Measurements from ENCODE around the gene EFHC2. TPM values are rescaled to one million over a fixed set of nuclear protein-coding genes. Genes with fewer than 3 reads are reported as not detected.

The EFHC2 gene, protein sequence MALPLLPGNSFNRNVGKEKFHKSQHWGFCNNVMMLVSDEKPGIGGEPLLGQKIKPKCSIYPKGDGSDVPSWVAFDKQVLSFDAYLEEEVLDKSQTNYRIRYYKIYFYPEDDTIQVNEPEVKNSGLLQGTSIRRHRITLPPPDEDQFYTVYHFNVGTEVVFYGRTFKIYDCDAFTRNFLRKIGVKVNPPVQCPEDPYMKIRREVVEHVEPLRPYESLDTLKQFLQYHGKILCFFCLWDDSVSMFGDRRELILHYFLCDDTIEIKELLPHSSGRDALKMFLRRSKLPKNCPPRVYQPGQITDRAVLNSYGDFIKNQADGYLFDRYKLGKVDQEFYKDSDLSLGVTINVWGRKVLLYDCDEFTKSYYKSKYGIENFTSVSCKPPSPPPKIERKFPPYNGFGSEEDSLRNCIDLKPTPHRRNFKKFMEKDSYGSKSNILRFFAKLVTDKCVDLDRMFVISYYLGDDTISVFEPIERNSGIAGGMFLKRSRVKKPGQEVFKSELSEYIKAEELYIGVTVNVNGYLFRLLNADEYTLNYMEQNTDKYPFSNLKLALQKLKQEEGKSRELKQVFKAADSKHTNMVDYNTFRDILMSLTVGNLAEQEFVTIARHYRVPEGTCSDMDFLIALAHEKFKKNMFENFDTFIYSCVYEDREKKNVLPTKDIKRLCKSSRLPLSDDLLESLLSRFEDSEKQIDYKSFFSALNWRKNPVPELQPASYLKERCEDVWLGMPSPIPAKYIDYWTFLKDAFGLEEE
- total RNA-seq (2014; rRNA removed; shearing (Covaris generic); ENCODE audit: low replicate concordance), result 0.07 and 0.43 TPM in 2 replicates

DNA sequence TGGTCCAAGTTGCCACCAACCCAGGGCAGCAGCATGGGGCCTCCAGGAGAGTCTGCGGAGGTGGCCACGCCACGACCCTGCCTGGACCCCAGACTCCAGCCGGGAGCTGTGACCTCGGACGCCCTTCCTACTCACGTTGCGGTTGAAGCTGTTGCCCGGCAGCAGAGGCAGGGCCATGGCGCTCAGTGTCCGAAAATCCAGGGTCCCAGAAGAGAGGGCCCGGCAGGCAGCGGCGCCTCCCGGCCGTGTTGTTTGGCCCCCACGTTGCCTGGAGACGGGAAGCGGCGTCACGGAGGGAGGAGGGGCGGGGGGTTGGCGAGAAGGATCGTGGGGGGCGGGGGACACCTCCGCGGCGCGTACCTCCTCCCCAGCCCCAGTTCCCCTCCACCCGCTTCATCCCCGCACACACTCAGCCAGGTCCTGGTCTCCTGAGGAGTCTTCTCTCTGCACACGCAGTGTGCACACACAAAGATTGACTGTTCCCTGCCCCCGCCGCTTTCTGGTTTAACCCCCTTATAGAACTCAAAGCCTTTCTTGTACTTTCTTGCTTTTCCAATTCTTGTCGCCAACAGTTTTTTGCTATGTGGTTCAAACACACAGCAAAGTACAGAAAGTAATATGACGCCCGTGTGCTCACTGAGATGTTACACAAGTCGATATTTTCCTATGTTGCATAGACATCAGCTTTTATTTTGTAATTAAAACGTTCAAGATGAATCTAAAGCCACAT is at the start of gene EFHC2:
Gene EFHC2 (minus strand): TSS at position 261 of the 730 bp plus-strand sequence. CDS start 84 bp downstream, at position 177.
- peak within 1 kb of the TSS; percentile 45 for H3K4me3 ChIP-seq
- H3K27me3 ChIP-seq, result no peaks in the 10 kb centered on the region
- DNase-seq, result peak; percentile 28
- H3K9me3 ChIP-seq, result no peaks in the 10 kb centered on the region
- H3K36me3 ChIP-seq, result no peaks in the 10 kb centered on the region

DNA sequence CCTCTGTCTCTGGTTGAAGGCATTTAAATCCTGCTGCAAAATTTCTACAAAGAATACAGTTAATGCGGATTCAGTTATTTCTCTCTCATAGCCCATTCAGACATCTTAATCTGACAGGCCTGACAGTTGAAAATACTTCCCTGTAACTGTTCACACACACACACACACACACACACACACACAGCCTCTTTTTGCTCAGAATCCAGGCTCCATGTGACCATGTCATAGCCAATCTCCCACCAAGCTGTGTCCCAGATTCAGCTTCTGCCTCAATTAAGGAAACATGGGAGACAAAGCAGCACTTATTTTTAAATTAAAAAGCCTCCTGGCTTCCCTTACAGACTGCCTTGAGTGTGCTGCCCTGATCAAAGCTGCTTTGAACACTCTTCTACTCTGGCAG is 49.3 kb upstream of the EFHC2 start:
- Histone ChIP-seq H3K4me3 (no peak overlapping the region), H3K36me3 (no peaks in the 10 kb centered on the region), H3K27me3 (no peaks in the 10 kb centered on the region), H3K9me3 (no peaks in the 10 kb centered on the region)
- no peak for DNase-seq

DNA sequence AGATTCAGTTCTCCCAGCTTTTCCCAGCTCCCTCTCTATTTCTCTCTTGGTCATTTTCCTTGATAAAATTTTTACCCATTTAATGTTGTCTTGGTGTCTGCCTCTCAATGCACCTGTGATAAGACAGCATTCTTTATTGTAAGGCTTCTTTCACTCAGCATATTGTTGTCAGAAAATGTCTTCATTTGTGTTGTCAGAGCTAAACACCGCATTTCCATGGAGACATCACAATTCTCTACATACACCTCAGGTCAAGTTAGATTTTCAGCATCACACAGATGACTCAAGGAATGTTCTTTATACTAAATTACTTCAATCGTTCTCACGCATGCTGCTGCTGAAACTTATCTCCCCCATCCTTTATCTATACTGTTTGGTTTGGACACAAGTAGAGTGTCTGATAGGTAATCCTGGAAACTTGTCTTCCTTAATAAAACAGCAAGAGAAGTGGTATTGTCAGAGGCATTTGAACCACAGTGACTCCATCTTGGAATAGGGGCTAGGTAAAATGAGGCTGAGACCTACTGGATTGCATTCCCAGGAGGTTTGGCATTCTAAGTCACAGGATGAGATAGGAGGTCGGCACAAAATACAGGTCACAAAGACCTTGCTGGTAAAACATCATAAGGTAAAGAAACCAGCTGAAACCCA is 41.3 kb upstream of the EFHC2 start:
- H3K27me3 ChIP-seq, result no peaks in the 10 kb centered on the region
- no peak for DNase-seq
- no peaks in the 10 kb centered on the region for H3K9me3 ChIP-seq
- no peak overlapping the region for H3K4me3 ChIP-seq
- no peaks in the 10 kb centered on the region for H3K36me3 ChIP-seq

DNA sequence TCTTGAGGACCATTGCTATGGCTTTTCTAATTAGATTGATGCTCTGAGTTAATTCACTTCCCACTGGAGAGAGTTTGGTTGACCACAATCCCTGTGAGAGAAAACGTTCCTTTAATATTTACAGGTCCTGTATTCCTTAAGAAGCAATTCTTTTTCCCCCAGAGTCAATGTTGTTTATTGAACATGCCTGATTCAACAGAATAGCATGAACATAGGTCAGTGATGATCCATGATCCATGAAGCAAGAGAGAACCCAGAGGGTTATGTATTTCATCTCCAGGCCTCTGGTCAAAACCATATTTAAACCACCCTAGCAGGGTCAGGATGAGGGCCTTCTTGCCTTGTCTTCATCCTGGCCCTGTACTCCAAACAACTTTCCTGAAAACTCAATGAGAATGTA is 39.4 kb upstream of the EFHC2 start:
- Histone ChIP-seq H3K4me3 (no peak overlapping the region), H3K36me3 (no peaks in the 10 kb centered on the region), H3K9me3 (no peaks in the 10 kb centered on the region), H3K27me3 (no peaks in the 10 kb centered on the region)
- DNase-seq, result no peak

DNA sequence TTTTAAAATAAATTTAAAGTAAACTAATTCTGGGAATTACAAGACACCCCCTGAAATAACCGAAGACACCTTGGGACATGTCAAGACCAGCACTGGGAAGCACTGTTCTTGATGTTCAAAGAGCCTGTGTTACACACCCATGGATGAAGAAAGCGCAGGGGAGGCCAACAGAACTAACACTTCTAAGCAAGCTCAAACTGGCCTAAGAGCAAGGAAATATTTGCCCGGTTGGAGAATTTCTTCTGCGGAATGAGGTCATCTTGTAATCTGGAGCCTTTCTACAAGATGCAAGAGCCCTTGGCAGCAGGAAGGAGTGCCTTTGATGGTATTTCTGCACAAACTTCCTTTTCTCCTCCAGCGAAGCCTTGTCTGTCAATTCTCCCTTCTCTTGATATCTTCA is 9.3 kb upstream of the EFHC2 start:
- DNase-seq, result no peak
- Histone ChIP-seq H3K36me3 (no peaks in the 10 kb centered on the region), H3K27me3 (no peaks in the 10 kb centered on the region), H3K9me3 (no peaks in the 10 kb centered on the region), H3K4me3 (no peak overlapping the region)

DNA sequence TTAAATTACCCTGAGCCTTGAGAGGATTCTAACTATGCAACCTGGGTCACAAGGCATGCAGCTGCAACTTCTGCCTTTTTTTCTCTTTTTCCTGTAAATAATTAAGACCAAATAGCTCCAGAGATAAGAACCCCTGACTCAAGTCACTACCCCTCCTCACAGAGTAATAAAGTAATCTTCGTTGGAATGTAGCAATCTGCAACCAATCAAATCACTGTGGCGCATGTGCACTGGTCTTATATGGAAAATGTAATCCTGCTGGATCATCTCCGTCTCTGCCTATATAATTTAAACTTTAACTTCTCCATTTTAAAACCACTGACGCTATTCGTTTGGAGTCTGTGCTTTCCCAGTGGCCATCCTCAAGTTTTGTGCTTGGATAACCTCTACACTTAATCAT is 6.1 kb upstream of the EFHC2 start:
- Histone ChIP-seq H3K27me3 (no peaks in the 10 kb centered on the region), H3K9me3 (no peaks in the 10 kb centered on the region), H3K4me3 (no peak overlapping the region), H3K36me3 (no peaks in the 10 kb centered on the region)
- no peak for DNase-seq

DNA sequence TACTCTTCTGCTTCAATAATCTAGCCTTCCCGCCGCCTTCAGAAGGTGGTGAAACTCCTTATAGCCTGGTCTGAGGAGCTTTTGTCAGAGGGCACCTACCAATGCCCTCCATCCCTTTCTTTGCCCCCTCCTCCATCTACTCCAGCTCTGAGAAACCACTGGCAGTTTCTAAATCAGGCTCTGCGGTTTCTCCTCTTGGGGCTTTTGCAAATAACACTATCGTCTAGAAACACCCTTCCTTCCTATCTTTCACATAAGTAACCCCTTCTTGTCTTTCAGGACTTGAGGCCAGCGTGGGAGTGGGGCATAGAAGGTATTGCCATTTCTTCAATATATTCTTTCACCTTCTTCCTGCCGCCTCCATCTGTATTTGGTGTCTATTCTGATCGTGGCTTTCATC is 1.2 kb upstream of the EFHC2 start:
- no peak overlapping the region for H3K4me3 ChIP-seq
- no peaks in the 10 kb centered on the region for H3K36me3 ChIP-seq
- no peaks in the 10 kb centered on the region for H3K27me3 ChIP-seq
- H3K9me3 ChIP-seq, result no peaks in the 10 kb centered on the region
- DNase-seq, result no peak

DNA sequence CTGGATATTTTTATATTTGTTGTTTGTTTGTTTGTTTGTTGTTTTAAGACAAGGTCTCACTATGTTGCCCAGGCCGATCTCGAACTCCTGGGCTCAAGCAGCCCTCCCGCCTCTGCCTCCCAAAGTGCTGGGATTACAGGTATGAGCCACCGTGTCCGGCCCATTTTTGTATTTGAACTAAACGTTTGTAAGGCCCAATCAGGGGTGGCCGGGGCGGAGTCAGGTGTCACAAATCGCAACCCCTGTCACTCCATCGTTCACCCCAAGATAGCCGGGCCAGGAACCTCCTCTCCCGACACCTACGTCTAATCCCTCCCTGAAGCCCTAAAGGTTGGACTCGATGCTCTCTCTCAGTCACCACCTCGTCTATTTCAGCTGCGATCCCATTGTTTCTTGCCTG is 722 bp upstream of the EFHC2 start:
- Histone ChIP-seq H3K36me3 (no peaks in the 10 kb centered on the region), H3K9me3 (no peaks in the 10 kb centered on the region), H3K27me3 (no peaks in the 10 kb centered on the region), H3K4me3 (no peak overlapping the region; the same call in none of the 2 replicates)
- DNase-seq, result no peak

DNA sequence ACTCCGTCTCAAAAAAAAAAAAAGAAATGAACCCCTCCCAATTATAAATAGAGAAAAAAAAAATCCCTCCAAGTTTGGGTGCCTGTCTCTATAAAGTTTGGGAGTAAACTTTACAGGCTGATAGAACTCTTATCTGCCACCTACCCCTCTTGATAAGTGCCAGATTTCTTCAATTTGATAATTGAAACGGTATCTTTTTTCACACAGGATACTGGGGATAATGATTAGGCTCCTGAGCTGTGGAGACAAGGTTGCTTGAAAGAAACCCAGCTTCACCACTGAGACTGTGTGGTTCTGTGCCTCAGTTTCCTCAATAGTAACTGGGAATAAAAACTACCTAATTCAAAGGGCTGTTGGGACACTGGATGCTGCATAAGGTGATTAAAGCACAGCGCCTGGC is 606 bp downstream of the EFHC2 start:
- Histone ChIP-seq H3K36me3 (no peaks in the 10 kb centered on the region), H3K4me3 (peak overlapping the region; percentile 45), H3K27me3 (no peaks in the 10 kb centered on the region), H3K9me3 (no peaks in the 10 kb centered on the region)
- no peak for DNase-seq

DNA sequence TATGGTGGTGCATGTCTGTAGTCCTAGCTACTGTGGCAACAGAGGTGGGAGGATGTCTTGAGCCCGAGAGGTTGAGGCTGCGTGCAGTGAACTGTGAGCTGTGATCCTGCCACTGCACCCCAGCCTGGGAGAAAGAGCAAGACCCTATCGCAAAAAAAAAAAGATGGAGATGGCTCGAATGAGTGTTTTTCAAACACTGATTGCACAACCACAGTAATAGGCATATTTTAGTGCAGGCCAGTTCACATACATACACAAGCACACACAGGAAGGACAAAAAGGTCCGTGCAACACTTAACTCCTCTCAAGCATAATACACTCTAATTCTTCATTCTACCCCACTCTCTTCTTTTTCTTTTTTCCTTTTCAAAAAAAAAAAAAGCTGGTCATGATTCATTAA is 5.1 kb downstream of the EFHC2 start:
- Histone ChIP-seq H3K4me3 (no peak overlapping the region), H3K9me3 (no peaks in the 10 kb centered on the region), H3K36me3 (no peaks in the 10 kb centered on the region), H3K27me3 (no peaks in the 10 kb centered on the region)
- no peak for DNase-seq

DNA sequence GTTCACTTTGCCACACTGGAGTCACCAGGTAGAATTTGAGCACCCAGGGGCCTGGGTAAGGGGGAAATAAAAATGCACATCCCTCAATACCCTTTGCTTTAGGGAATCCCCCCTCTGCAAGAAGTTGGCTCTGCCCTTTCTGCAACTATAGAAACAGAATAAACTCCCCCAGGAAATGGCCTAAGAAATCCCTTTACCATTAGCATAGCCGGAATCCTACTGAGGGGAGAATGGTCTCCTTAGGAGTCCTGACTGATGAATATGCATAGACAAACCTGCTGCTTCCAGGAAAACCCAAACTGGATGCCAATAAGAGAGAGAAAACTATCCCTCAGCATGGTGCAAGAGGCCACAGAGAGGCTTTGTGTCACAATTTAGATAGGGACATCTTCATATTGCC is 11.0 kb downstream of the EFHC2 start:
- H3K27me3 ChIP-seq, result no peaks in the 10 kb centered on the region
- DNase-seq, result no peak
- H3K4me3 ChIP-seq, result no peak overlapping the region
- no peaks in the 10 kb centered on the region for H3K36me3 ChIP-seq
- H3K9me3 ChIP-seq, result no peaks in the 10 kb centered on the region

DNA sequence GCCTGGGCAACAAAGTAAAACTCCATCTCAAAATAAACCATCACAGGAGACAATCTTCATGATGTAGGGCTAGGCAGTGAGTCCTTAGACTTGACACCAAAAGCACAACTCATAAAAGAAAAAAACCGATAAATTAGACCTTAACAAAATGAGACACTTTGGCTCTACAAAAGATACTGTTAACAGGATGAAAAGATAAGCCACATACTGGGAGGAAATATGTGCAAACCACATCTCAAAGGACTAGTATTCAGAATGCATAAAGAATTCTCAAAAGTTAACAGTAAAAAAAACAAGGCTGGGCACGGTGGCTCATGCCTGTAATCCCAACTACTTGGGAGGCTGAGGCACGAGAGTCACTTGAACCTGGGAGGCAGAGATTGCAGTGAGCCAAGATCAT is 13.2 kb downstream of the EFHC2 start:
- Histone ChIP-seq H3K9me3 (no peaks in the 10 kb centered on the region), H3K27me3 (no peaks in the 10 kb centered on the region), H3K36me3 (no peaks in the 10 kb centered on the region), H3K4me3 (no peak overlapping the region)
- no peak for DNase-seq

DNA sequence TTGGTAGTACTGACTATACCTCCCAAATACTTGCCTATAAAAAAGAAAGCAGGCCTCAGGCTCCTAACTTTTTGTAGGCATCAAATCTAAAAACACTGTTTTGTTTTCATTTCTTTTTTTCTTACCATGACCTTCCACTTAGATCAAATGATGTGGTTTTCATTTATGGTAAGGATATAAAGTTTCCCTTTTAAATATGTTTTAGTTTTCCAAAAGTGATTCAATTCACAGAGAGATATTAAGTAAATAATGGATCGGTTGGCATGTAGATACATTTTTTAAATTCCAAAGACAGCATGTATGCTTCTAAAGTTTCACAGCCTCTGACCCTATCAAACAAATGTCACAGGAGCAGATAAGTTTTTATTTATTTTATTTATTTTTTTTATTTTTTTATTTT is 23.9 kb downstream of the EFHC2 start:
- Histone ChIP-seq H3K4me3 (no peak overlapping the region), H3K9me3 (no peaks in the 10 kb centered on the region), H3K36me3 (no peaks in the 10 kb centered on the region), H3K27me3 (no peaks in the 10 kb centered on the region)
- no peak for DNase-seq

DNA sequence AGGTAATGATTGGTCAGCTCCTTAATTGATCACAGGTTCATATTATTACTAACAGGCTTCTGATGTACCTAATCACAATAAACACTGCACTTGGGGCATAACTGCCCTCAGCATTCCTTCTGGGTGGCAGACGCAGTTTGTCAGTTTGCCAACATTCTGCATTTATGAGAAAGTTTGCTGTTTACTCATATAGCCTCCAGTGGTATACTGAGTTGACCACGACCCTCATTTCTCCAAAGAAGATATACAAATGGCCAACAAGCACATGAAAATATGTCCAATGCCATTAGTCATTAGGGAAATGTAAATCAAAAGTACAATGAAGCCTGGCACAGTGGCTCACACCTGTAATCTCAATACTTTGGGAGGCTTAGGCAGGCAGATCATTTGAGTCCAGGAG is 26.3 kb downstream of the EFHC2 start:
- Histone ChIP-seq H3K36me3 (no peaks in the 10 kb centered on the region), H3K9me3 (no peaks in the 10 kb centered on the region), H3K4me3 (no peak overlapping the region), H3K27me3 (no peaks in the 10 kb centered on the region)
- no peak for DNase-seq

DNA sequence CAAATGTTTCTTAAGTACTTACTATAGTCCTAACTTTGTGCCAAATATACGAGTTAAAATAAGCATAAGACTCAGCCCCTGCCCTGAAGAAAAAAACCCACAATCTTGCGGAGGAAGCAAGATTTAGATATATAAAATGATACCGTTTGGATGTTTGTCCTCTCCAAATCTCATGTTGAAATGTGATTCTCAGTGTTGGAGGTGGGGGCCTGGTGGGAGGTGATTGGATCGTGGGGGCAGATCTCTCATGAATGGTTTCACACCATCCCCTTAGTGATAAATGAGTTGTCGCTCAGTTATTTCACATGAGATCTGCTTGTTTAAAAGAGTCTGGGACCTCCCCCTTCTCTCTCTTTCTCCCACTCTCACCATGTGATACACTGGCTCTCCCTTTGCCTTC is 28.7 kb downstream of the EFHC2 start:
- no peaks in the 10 kb centered on the region for H3K9me3 ChIP-seq
- H3K27me3 ChIP-seq, result no peaks in the 10 kb centered on the region
- no peak overlapping the region for H3K4me3 ChIP-seq
- no peaks in the 10 kb centered on the region for H3K36me3 ChIP-seq
- no peak for DNase-seq

DNA sequence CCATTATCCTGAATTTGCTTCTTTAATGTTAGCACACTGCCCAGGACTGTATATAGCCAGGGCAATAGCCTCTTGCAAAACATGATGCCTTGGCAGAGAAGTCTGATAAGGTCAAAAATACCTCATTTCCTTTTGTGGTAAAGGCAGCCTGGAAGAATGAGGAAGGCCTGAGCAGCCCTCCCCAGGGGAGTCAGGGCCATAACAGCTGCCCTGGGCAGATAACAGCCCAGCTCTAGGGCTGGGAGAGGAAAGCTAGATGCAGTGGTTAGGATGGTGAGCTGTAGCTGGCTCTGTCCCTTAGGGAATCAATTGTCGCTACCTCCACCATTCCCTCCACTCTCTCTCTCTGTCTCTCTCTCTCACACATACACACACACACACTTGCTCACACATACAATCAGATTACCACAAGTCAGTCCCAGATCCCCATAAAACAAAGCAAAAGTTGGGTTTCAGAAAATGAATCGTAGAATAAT is 29.2 kb downstream of the EFHC2 start:
- Histone ChIP-seq H3K9me3 (no peaks in the 10 kb centered on the region), H3K27me3 (no peaks in the 10 kb centered on the region), H3K4me3 (no peak overlapping the region), H3K36me3 (no peaks in the 10 kb centered on the region)
- peak; percentile 29 for DNase-seq

DNA sequence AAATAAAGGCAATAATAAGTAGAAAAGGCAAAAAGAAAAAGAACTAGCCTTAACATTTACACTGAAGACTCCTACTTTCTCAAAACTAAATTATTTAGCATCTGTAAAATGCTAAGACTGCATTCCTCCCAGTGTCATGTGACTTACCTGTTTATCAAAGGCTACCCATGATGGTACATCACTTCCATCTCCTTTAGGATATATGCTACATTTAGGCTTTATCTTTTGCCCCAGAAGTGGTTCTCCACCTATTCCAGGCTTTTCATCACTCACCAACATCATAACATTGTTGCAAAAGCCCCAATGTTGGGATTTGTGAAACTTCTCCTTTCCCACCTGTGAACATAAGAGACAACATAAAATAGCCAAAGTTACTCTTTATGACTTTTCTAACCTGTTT is 31.1 kb downstream of the EFHC2 start:
- no peak overlapping the region for H3K4me3 ChIP-seq

More for the DNA sequence above, 31.1 kb downstream of the EFHC2 start:
- Histone ChIP-seq H3K36me3 (no peaks in the 10 kb centered on the region), H3K27me3 (no peaks in the 10 kb centered on the region), H3K9me3 (no peaks in the 10 kb centered on the region)
- DNase-seq, result no peak

Data from MG63 (cell line).